A673 (cell line): ENCODE results near the gene PDE4B.

Experiments
- EZH2 ChIP-seq: fragments of 200-600 bp; sonication (generic); IDR thresholded peaks from 2 replicates; pipeline ENCODE4 v1.6.1; 2017; ENCODE audit warnings: borderline replicate concordance, low read depth, mild to moderate bottlenecking, mixed read lengths, antibody characterized with exemption, low read length; ENCODE audit not compliant: poor library complexity, severe bottlenecking
- TF ChIP-seq, protein P1 (sequence below): fragments of 300-800, 200-600 bp; sonication (generic); conservative IDR thresholded peaks from 2 replicates; pipeline ENCODE4 v1.5.1; 2017; ENCODE audit warnings: low read depth, mild to moderate bottlenecking, antibody characterized with exemption, low read length, moderate library complexity, mixed read lengths

DNA sequence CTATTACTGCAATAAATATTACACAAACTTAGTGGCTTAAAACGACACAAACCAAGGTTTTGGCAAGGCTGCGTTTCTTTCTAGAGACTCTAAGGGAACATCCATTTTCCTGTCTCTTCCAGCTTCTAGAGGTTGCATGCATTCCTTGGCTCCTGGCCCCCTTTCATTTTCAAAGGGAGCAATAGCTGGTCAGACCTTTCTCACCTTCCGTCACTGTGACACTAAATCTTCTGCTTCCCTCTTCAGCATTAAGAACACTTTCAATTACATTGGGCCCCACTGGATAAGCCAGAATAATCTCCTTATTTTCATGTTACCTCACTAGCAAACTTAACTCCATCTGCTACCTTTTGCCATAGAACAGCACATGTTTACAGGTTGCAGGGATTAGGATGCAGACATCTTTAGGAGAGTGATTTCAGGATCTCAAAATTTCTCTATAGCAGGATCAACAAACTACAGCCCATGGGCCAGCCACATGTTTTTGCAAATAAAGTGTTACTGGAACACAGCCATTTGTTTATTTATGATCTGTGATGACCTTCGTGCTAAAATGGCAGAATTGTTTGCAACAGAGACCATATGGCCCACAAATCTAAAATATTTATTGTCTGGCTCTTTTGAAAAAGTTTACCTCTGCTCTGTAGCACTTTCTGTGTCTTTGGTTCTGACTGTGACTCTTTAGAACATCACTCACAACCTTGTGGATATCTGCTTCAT lies 519.7 kb downstream of the PDE4B start:
- no peak for TF ChIP-seq EZH2
- TF ChIP-seq, protein P1, sequence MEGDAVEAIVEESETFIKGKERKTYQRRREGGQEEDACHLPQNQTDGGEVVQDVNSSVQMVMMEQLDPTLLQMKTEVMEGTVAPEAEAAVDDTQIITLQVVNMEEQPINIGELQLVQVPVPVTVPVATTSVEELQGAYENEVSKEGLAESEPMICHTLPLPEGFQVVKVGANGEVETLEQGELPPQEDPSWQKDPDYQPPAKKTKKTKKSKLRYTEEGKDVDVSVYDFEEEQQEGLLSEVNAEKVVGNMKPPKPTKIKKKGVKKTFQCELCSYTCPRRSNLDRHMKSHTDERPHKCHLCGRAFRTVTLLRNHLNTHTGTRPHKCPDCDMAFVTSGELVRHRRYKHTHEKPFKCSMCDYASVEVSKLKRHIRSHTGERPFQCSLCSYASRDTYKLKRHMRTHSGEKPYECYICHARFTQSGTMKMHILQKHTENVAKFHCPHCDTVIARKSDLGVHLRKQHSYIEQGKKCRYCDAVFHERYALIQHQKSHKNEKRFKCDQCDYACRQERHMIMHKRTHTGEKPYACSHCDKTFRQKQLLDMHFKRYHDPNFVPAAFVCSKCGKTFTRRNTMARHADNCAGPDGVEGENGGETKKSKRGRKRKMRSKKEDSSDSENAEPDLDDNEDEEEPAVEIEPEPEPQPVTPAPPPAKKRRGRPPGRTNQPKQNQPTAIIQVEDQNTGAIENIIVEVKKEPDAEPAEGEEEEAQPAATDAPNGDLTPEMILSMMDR: no peak
